LNCaP clone FGC (cell line): ENCODE results near the gene SLCO1B1.

Experiments
- DNase-seq: peaks from one replicate; pipeline ENCODE4 v3.0.0-alpha.2; 2011; ENCODE audit warnings: low read depth
- H3K4me3 ChIP-seq: 2 replicates; pipeline ENCODE4 v1.5.1; 2011; ENCODE audit warnings: mild to moderate bottlenecking, low read depth, low read length, control low read depth
- TF ChIP-seq, protein P1 (sequence below): IDR thresholded peaks from 2 replicates; pipeline ENCODE4 v1.5.1; 2012; ENCODE audit warnings: mild to moderate bottlenecking; ENCODE audit not compliant: control insufficient read depth, insufficient read depth; ENCODE audit errors: extremely low read depth

SLCO1B1 gene

DNA sequence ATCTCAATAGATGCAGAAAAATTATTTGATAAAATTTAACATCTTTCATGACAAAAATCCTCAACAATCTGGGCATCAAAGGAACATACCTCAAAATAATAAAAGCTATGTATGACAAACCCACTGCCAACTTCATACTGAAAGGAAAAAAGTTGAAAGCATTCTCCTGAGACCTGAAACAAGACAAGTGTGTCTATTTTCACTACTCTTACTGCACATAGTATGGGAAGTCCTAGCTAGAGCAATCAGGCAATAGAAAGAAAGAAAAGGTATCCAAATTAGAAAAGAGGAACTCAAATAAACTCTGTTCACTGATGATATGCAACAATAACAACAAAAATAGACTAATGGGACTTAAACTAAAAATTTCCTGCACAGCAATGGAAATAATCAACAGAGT is 90.1 kb downstream of the SLCO1B1 start:
- no peak overlapping the region for H3K4me3 ChIP-seq
- TF ChIP-seq, protein P1, sequence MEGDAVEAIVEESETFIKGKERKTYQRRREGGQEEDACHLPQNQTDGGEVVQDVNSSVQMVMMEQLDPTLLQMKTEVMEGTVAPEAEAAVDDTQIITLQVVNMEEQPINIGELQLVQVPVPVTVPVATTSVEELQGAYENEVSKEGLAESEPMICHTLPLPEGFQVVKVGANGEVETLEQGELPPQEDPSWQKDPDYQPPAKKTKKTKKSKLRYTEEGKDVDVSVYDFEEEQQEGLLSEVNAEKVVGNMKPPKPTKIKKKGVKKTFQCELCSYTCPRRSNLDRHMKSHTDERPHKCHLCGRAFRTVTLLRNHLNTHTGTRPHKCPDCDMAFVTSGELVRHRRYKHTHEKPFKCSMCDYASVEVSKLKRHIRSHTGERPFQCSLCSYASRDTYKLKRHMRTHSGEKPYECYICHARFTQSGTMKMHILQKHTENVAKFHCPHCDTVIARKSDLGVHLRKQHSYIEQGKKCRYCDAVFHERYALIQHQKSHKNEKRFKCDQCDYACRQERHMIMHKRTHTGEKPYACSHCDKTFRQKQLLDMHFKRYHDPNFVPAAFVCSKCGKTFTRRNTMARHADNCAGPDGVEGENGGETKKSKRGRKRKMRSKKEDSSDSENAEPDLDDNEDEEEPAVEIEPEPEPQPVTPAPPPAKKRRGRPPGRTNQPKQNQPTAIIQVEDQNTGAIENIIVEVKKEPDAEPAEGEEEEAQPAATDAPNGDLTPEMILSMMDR, result no peak
- DNase-seq, result no peak

DNA sequence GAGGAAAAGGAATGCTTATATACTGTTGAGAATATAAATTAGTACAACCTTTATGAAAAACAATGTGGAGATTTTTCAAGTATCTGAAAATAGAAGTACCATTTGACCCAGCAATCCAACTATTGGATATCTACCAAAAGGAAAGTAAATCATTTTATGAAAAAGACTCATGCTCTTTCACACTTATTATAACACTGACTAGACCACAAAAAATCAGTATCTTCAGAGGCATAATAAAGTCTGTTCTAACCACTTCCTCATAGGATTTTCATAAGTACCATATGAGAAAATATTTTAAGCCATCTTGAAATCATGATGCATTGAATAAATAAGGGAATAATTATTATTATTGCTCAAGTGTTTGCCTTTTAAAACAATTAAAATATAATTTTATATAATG is 90.8 kb downstream of the SLCO1B1 start:
- H3K4me3 ChIP-seq, result no peak overlapping the region
- no peak for DNase-seq
- TF ChIP-seq, protein P1, result no peak

DNA sequence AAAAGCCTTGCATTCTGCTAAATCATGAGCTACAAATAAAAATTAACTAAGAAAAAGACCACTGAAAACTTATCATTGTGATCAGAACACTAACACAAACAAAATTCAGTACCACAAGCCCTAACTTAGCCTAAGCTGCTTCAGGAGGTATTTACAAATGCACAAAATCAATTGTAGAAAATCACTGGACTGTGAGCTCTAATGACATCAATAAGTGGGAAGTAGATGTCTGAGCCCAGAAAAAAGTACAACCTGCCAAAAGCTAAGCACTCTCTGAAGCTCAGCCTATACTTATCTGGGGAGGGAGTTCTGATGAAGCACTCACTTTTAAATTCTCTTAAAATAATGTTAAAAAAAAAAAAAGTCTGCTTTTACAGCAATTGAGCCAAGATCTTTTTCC is 92.9 kb downstream of the SLCO1B1 start:
- TF ChIP-seq, protein P1, result no peak

DNA sequence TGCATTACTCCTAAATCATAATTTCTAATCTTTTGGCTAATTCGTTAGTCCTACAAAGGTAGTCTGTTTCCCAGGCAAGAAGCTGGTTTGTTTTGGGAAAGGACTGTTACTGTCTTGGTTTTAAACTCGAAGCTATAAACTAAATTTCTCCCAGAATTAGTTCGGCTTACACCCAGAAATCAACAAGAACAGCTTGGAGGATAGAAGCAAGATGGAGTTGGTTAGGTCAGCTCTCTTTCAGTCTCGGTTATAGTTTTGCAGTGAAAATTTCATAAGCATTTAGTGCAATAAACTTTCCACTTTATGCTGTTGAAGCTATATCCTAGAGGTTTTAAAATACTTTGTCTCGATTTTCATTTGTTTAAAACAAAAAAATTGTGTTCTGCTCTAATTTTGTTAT is 103.4 kb downstream of the SLCO1B1 start:
- no peak for DNase-seq
- no peak overlapping the region for H3K4me3 ChIP-seq
- TF ChIP-seq, protein P1, result no peak

More for the DNA sequence above, 92.9 kb downstream of the SLCO1B1 start:
- no peak for DNase-seq
- no peak overlapping the region for H3K4me3 ChIP-seq

DNA sequence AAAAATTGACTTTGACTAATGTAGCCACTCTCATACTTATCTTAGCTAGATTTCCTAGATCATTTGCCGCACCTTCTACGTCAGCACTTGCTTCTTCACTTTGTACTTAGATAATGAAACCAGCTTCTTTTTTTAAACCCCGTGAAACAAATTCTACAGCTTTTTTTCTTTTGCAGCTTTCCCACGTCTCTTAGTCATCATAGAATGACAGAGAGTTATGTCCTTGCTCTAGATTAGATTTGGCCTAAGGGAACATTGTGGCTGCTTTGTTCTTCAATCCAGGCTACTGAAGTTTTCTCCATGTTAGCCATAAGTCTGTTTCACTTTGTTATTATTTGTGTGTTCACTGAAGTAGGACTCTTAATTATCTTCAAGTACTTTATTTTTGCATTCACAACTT is 108.9 kb downstream of the SLCO1B1 start:
- DNase-seq, result no peak
- H3K4me3 ChIP-seq, result no peak overlapping the region
- TF ChIP-seq, protein P1, result no peak

DNA sequence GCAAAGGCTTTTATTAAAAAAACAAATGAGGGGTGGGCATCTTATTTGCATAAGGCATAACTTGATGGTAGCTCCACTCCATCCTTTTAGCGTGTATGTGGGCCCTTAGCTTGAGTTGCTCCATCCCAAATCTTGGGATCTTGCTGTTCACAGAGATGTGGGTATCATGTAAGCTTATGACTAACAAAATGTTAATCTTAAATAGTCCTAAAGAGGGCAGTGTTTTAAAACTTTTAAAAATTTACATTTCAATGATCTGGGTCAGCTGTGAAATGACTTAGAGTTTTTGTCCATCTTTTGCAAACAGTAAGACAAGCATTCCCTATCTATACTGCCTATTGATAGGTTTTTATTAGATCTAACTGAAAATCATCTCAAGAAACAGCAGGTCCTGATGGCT is 117.7 kb downstream of the SLCO1B1 start:
- TF ChIP-seq, protein P1, result peak; percentile 32
- no peak overlapping the region for H3K4me3 ChIP-seq
- DNase-seq, result no peak

DNA sequence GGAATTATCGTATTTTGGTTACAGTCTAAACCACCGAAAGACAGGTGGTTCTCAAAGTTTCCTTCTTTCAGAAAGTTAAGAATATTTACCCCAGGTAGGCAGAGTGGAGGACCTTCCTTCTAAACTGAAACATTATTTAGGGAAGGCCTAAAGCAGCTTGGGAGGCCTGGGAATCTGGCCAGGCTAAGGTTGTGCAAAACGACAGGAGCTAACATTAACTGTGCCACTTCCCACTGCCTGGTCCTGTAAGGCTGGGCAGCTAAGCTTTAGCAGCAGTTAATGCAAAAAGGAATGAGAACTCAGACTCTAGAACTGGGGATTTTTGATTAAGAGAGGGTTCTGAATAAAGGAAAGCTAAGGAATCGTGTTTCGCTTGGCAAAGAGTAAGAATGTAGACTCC is 121.1 kb downstream of the SLCO1B1 start:
- no peak for DNase-seq
- TF ChIP-seq, protein P1, result no peak
- no peak overlapping the region for H3K4me3 ChIP-seq
